HCT116 (cell line): ENCODE measurements around the gene ATG4A. TPM values are rescaled to one million over a fixed set of nuclear protein-coding genes. Genes with fewer than 3 reads are reported as not detected.

ENCODE experiments used
- ATAC-seq: fragments of 200-7000 bp; cut with Tn5 transposase; 2 replicates; pipeline ENCODE4 v1.9.1; 2020; ENCODE audit warnings: mild to moderate bottlenecking, moderate library complexity
- BruUV-seq: library from RNA; stranded (reverse); fragments of 400-500 nt; replicated peaks from 2 replicates; lab custom pipeline; 2021; lab: Mats Ljungman, UMichigan
- CTCF ChIA-PET: fragments of 300-600 bp; sonication (Branson Sonifier 250); formaldehyde crosslinking; loops from one replicate; lab custom pipeline; 2021; ENCODE audit warnings: antibody characterized with exemption; lab: Charles Lee
- POLR2A ChIA-PET: fragments of 300-600, 350-600 bp; sonication (Branson Sonifier 250); formaldehyde crosslinking; loops from one replicate; lab custom pipeline; 2021; ENCODE audit warnings: antibody characterized with exemption; lab: Charles Lee
- RAD21 ChIA-PET, 2 experiments: fragments of 300-600 bp; sonication (Branson Sonifier 250); formaldehyde crosslinking; loops; one replicate each; lab custom pipeline; 2023; ENCODE audit warnings: low total read pairs in 2 of 2; ENCODE audit not compliant: uncharacterized antibody in 2 of 2, unreplicated experiment in 2 of 2, low non-redundant PET in 1 of 2; lab: Charles Lee
- DNase-seq: peaks from one replicate; pipeline ENCODE4 v3.0.0-alpha.2; 2010; ENCODE audit warnings: low read depth, low spot score
- H2AFZ ChIP-seq: fragments of 200-600 bp; shearing (Covaris generic), sonication (generic); 2 replicates; pipeline ENCODE4 v1.6.1; 2017; ENCODE audit warnings: low read depth, mixed run types, mixed read lengths, antibody characterized with exemption, low read length; ENCODE audit not compliant: poor library complexity, severe bottlenecking
- H3K27ac ChIP-seq: 2 replicates; pipeline ENCODE4 v1.5.1; 2012; ENCODE audit warnings: low read depth, low read length
- H3K27me3 ChIP-seq: fragments of 200-600 bp; sonication (generic); 2 replicates; pipeline ENCODE4 v1.6.1; 2016; ENCODE audit warnings: mixed run types, low read length, mixed read lengths; ENCODE audit not compliant: insufficient read depth
- H3K36me3 ChIP-seq, 2 experiments: fragments of 200-500 bp in 1 of 2; fragments of 200-600 bp in 1 of 2; sonication (Bioruptor generic) in 1 of 2; sonication (generic) in 1 of 2; 2 replicates each; pipeline versions ENCODE4 v1.5.1 to v1.6.1; 2014 to 2016; ENCODE audit warnings: low read length in 2 of 2, inconsistent platforms in 1 of 2, mixed read lengths in 1 of 2, mixed run types in 1 of 2; ENCODE audit not compliant: insufficient read depth in 2 of 2, control insufficient read depth in 1 of 2
- H3K4me1 ChIP-seq, 2 experiments: fragments of 200-600 bp in 1 of 2; sonication (generic) in 1 of 2; 2 replicates each; pipeline versions ENCODE4 v1.5.1 to v1.6.1; 2012 to 2017; ENCODE audit warnings: low read length in 2 of 2, inconsistent platforms in 1 of 2, mild to moderate bottlenecking in 1 of 2, mixed read lengths in 1 of 2, mixed run types in 1 of 2, moderate library complexity in 1 of 2; ENCODE audit not compliant: insufficient read depth in 2 of 2, control insufficient read depth in 1 of 2
- H3K4me2 ChIP-seq: fragments of 200-600 bp; sonication (generic); 2 replicates; pipeline ENCODE4 v1.6.1; 2017; ENCODE audit warnings: mixed run types, low read length, mixed read lengths
- H3K4me3 ChIP-seq, 2 experiments: fragments of 200-600 bp in 1 of 2; sonication (generic) in 1 of 2; replicated peaks in 1 of 2; 2 replicates each; pipeline ENCODE4 v1.5.1; 2011 to 2016; ENCODE audit warnings: low read length in 2 of 2, control low read depth in 1 of 2, low read depth in 1 of 2, mild to moderate bottlenecking in 1 of 2, mixed read lengths in 1 of 2, mixed run types in 1 of 2
- H3K79me2 ChIP-seq: fragments of 200-600 bp; sonication (generic); 2 replicates; pipeline ENCODE4 v1.6.1; 2017; ENCODE audit warnings: mild to moderate bottlenecking, mixed run types, low read length, moderate library complexity, mixed read lengths; ENCODE audit not compliant: insufficient read depth
- H3K9ac ChIP-seq: fragments of 200-600 bp; sonication (generic); 2 replicates; pipeline ENCODE4 v1.6.1; 2016; ENCODE audit warnings: low read length, mixed read lengths
- H3K9me2 ChIP-seq: fragments of 200-600 bp; sonication (generic), shearing (Covaris generic); 2 replicates; pipeline ENCODE4 v1.6.1; 2017; ENCODE audit warnings: mixed run types, mild to moderate bottlenecking, moderate library complexity; ENCODE audit not compliant: insufficient read depth
- H3K9me3 ChIP-seq, 2 experiments: fragments of 200-500 bp in 1 of 2; fragments of 200-600 bp in 1 of 2; sonication (Bioruptor generic) in 1 of 2; sonication (generic) in 1 of 2; 2 replicates each; pipeline ENCODE4 v1.6.1; 2014 to 2017; ENCODE audit warnings: low read length in 2 of 2, mixed read lengths in 2 of 2, inconsistent platforms in 1 of 2, low read depth in 1 of 2, mild to moderate bottlenecking in 1 of 2, mixed run types in 1 of 2, moderate library complexity in 1 of 2; ENCODE audit not compliant: control insufficient read depth in 1 of 2, insufficient read depth in 1 of 2
- H4K20me1 ChIP-seq: fragments of 200-600 bp; sonication (generic), shearing (Covaris generic); 2 replicates; pipeline ENCODE4 v1.6.1; 2017; ENCODE audit warnings: mixed run types, mild to moderate bottlenecking, moderate library complexity; ENCODE audit not compliant: insufficient read depth
- CBX3 ChIP-seq: IDR thresholded peaks from 2 replicates; pipeline ENCODE4 v1.6.1; 2012; ENCODE audit warnings: low read depth
- CEBPB ChIP-seq: IDR thresholded peaks from 2 replicates; pipeline ENCODE4 v1.6.1; 2012; ENCODE audit warnings: low read depth
- CTCF ChIP-seq, 3 experiments: fragments of 200-600 bp in 1 of 3; sonication (generic) in 1 of 3; IDR thresholded peaks in 2 of 3; conservative IDR thresholded peaks in 1 of 3; 2 replicates each; pipeline ENCODE4 v1.5.1; 2012 to 2017; ENCODE audit warnings: low read depth in 2 of 3, low read length in 2 of 3, antibody characterized with exemption in 1 of 3, borderline replicate concordance in 1 of 3, control low read depth in 1 of 3, mild to moderate bottlenecking in 1 of 3, mixed read lengths in 1 of 3, mixed run types in 1 of 3, moderate library complexity in 1 of 3; ENCODE audit not compliant: insufficient read depth in 1 of 3
- EGR1 ChIP-seq: IDR thresholded peaks from 2 replicates; pipeline ENCODE4 v1.6.1; 2012; ENCODE audit warnings: low read depth
- EZH2phosphoT487 ChIP-seq: fragments of 200-600 bp; IDR thresholded peaks from 2 replicates; pipeline ENCODE4 v1.6.1; 2018; ENCODE audit warnings: antibody characterized with exemption, borderline replicate concordance
- FOSL1 ChIP-seq: IDR thresholded peaks from 2 replicates; pipeline ENCODE4 v1.6.1; 2012; ENCODE audit warnings: low read depth
- JUND ChIP-seq: IDR thresholded peaks from 2 replicates; pipeline ENCODE4 v1.6.1; 2012
- MAX ChIP-seq: IDR thresholded peaks from 2 replicates; pipeline ENCODE4 v1.6.1; 2012
- POLR2AphosphoS5 ChIP-seq: IDR thresholded peaks from 2 replicates; pipeline ENCODE4 v1.6.1; 2011; ENCODE audit warnings: mild to moderate bottlenecking, low read depth, low read length, moderate library complexity
- RAD21 ChIP-seq: IDR thresholded peaks from 2 replicates; pipeline ENCODE4 v1.6.1; 2012; ENCODE audit warnings: low read depth, mild to moderate bottlenecking
- REST ChIP-seq: IDR thresholded peaks from 2 replicates; pipeline ENCODE4 v1.6.1; 2012; ENCODE audit warnings: low read depth
- SIN3A ChIP-seq: IDR thresholded peaks from 2 replicates; pipeline ENCODE4 v1.6.1; 2012; ENCODE audit warnings: low read depth
- SP1 ChIP-seq: IDR thresholded peaks from 2 replicates; pipeline ENCODE4 v1.6.1; 2012; ENCODE audit warnings: low read depth
- SRF ChIP-seq: IDR thresholded peaks from 2 replicates; pipeline ENCODE4 v1.6.1; 2012; ENCODE audit warnings: low read depth
- TCF7L2 ChIP-seq: IDR thresholded peaks from 2 replicates; pipeline ENCODE4 v1.7.0; 2011; ENCODE audit warnings: borderline replicate concordance, inconsistent platforms; ENCODE audit not compliant: insufficient read depth, insufficient read length; ENCODE audit errors: extremely low read depth
- YY1 ChIP-seq: IDR thresholded peaks from 2 replicates; pipeline ENCODE4 v1.6.1; 2011; ENCODE audit warnings: low read length, low read depth, moderate library complexity, mild to moderate bottlenecking; ENCODE audit not compliant: insufficient replicate concordance; ENCODE audit errors: extremely low read depth
- ZBTB33 ChIP-seq: IDR thresholded peaks from 2 replicates; pipeline ENCODE4 v1.6.1; 2011; ENCODE audit warnings: mild to moderate bottlenecking, low read length, moderate library complexity; ENCODE audit not compliant: insufficient replicate concordance; ENCODE audit errors: extremely low read depth
- ZFX ChIP-seq: fragments of 450-650 bp; IDR thresholded peaks from 2 replicates; pipeline ENCODE4 v1.6.1; 2017
- ZNF274 ChIP-seq: fragments of 200-500 bp; sonication (Bioruptor generic); IDR thresholded peaks from 2 replicates; pipeline ENCODE4 v1.6.1; 2014; ENCODE audit warnings: mild to moderate bottlenecking, low read depth, low read length, inconsistent platforms
- intact Hi-C: fragments of 100-400 bp; cut with micrococcal nuclease; formaldehyde crosslinking; loops from 2 replicates; pipeline ENCODE4 v1.10.0; 2022
- total RNA-seq: library from RNA; stranded (reverse); gene quantifications from one replicate; pipeline ENCODE4 v1.2.1, GENCODE V29; 2021; ENCODE audit not compliant: unreplicated experiment

ATG4A gene
- total RNA-seq, 1 experiment from 2014 or later = 4.1 TPM

GRCh38 chrX:108186811-108187210 lies 95.2 kb downstream of the ATG4A start (continued):
- 0 out of 2 replicates have a peak, but pooled peaks have one; percentile 16 for TF ChIP-seq CBX3

- DNase-seq (no peak), ATAC-seq (no peak)
- Histone ChIP-seq H3K9me3 (no peaks in the 10 kb centered on the region), H3K36me3 (no peaks in the 10 kb centered on the region), H3K4me3 (no peak overlapping the region), H3K27me3 (no peaks in the 10 kb centered on the region), H3K27ac (no peak overlapping the region), H4K20me1 (no peaks in the 10 kb centered on the region), H3K4me1 (no peaks in the 10 kb centered on the region), H3K79me2 (no peaks in the 10 kb centered on the region), H3K9me2 (no peaks in the 10 kb centered on the region), H3K4me2 (no peak overlapping the region), H3K9ac (no peak overlapping the region), H2AFZ (no peak overlapping the region)
- CTCF ChIA-PET = no interaction called here
- TF ChIP-seq ZBTB33 (no peak), SRF (no peak), SP1 (no peak), JUND (no peak), POLR2AphosphoS5 (no peak), EGR1 (no peak), TCF7L2 (no peak), FOSL1 (no peak), RAD21 (no peak), CTCF (IDR thresholded peaks at IDR 0.05 in 2 of 3, conservative IDR thresholded peaks at IDR 0.05 in 1 of 3; ENCODE audit: borderline replicate concordance in 1 of 3, insufficient read depth in 1 of 3, low read depth in 2 of 3, low read length in 2 of 3) (no peak), ZFX (no peak), ZNF274 (no peak), CEBPB (no peak), CBX3 (no peak), EZH2phosphoT487 (no peak), REST (no peak), YY1 (no peak), MAX (no peak), SIN3A (no peak)
- BruUV-seq = no TSS peak
- POLR2A ChIA-PET = no interaction called here
- RAD21 ChIA-PET = no interaction called here
- intact Hi-C loops = no loop called here
Measured at GRCh38 chrX:108198420-108198819, 106.8 kb downstream of the ATG4A start.
